Erythroblast (primary cell): ENCODE measurements around the gene LAMTOR5.

Source experiments
- GATA1 ChIP-seq: IDR thresholded peaks from 2 replicates; pipeline ENCODE4 v1.6.1; 2011; ENCODE audit warnings: low read depth, mild to moderate bottlenecking, control low read depth, low read length, moderate library complexity
- POLR2A ChIP-seq: IDR thresholded peaks from 2 replicates; pipeline ENCODE4 v1.6.1; 2011; ENCODE audit warnings: mild to moderate bottlenecking, low read length

- TF ChIP-seq POLR2A (no peak), GATA1 (no peak)
Measured at GRCh38 chr1:110409316-110409715, 1.8 kb upstream of the LAMTOR5 start.
